A549 treated with ZK216348 at 1 μM for 4 hours (cell line): ENCODE data around the gene INMT. TPM values are rescaled to one million over a fixed set of nuclear protein-coding genes. Genes with fewer than 3 reads are reported as not detected.

Source experiments
- total RNA-seq: library from RNA; stranded (reverse); fragments of 200-300 nt; extraction: Qiagen RNA extraction; gene quantifications from 5 replicates; pipeline ENCODE4 v1.2.3, GENCODE V29; 2022; ENCODE audit warnings: low read depth

INMT gene
- not detected in 5 replicates for total RNA-seq

GRCh38 chr7:30751696-30752273, at the start of gene INMT:
INMT (plus strand) TSS chr7:30752135; CDS start chr7:30752151, 16 bp downstream.

GRCh38 chr7:30771174-30771879, 19.4 kb downstream of the INMT start, which contains the start of gene MINDY4:
MINDY4 (plus strand) TSS chr7:30771417; CDS start chr7:30771494, 77 bp downstream.

Other genes with a start within 250 kb of the INMT start
- gene GGCT, start 247.3 kb upstream of the INMT start, total RNA-seq, result 67.5 to 110 TPM (median 74.4 TPM) in 5 replicates
- gene GARS1, start 157.3 kb upstream of the INMT start, total RNA-seq, result 143 to 185 TPM (median 155 TPM) in 5 replicates
- not detected in 5 replicates for gene CRHR2, start 69.7 kb upstream of the INMT start, total RNA-seq
- 2.7 to 2.9 TPM (median 2.7 TPM) in 5 replicates for gene MINDY4, start 19.3 kb downstream of the INMT start, total RNA-seq
- 0.35 to 0.87 TPM (median 0.46 TPM) in 5 replicates for gene AQP1, start 159.7 kb downstream of the INMT start, total RNA-seq
- not detected in 5 replicates for gene GHRHR, start 211.8 kb downstream of the INMT start, total RNA-seq